RPMI8226 (cell line): Measurements from ENCODE around the gene GDF7.
A peak's percentile ranks its signal among the peaks of the same experiment; 100 is the strongest.

Experiments
- DNase-seq: peaks from one replicate; pipeline ENCODE4 v3.0.0-alpha.2; 2015

The GDF7 gene

DNA sequence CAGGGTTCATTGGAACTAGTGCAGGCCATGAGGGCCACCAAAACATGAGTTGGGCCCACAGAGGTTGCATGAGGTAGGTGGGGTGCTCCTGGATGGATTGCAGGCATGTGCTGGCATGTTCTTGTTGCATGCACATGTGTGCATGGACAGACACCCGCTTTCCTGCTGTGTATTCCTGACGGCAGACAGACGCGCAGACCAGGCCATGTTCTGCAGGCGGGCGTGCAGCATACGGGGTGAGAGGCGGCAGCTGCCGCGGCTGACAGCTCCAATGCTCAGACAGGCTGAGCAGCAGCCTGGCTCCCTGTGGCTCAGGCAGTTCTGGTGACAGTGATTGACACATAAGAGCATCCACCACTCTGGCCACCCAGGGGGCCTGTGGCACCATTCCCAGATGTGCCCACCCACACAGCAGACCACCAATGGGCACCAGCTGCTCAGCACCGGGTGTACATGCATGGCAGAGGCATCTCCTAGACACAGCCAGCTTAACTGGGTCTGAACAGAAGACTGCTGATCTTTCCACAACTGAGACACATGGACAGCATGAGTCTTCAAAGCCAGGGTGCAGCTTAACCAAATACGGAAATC is 37.3 kb upstream of the GDF7 start:
- DNase-seq = no peak

DNA sequence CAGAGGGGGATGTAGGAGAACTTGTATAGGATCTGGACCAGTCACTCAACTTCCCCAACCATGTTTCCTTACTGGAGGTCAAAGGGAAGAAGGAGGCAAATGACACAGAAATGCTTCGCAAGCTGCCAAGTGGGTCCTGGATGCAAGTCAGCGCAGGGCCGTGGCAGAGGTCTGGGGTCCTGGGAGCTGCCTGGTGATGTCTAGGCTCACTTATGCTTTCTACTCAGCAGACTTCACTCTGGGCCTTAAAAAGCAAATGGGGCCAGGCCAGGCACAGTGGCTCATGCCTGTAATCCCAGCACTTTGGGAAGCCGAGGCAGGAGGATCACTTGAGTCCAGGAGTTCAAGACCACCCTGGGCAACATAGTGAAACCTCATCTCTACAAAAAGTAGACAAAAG is 36.0 kb upstream of the GDF7 start:
- DNase-seq = no peak

DNA sequence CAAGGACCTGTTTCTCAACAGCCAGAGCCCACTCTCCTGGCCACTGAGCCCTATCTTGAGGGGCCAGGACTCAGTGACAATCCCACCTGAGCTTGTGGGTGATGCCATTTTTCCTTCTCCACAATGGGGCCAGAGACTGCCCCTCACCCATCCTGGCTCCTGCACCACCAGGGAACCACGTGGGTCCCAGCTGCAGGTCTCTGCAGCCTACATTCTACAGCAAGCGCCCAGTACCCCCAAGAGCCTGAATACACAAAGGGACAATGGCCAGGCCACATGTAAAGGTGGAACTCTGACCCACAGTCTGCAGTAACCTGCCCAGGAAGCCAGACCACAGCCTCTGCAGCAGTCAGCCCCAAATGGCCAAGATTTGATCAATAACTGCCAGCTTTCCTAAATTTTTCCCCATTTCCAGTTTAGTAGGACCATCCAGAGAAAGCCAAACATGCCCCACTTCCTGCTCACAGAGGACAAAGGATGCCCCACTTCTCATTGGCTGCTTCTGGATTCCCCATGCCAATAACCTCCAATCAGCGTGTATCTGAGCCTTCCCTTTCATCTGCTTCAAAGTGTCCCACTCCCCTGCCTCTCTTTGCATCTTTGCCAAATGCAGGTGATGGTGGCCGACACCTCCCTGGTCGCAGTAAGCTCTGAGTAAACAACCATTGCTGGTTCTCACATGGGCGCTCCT is 35.2 kb upstream of the GDF7 start:
- DNase-seq = no peak

DNA sequence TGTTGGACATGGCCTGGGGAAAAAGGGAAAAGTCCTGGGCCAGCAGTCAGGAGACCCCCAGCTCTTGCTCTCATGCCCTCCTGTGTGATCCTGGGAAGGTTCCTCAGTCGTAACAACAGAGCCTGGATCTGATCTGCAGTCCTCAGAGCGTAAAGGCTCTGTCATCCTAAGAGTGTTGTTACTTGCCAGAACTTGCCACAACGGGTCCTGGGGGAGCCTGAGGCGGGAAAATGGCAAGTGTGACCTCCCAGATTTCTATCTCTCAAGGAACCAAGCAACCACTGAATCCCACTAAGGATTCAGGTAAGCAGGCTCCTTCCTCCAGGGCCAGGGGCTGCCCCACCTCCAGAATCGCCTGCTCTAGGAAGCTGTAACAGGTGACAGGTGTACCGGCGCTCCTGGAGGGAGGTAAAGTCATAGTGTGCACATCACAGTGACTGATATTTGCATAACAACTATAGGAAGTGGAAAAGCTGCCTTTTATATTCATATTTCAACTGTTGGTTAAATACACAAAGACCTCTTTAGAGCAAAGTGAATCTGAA is 34.4 kb upstream of the GDF7 start:
- DNase-seq = no peak

DNA sequence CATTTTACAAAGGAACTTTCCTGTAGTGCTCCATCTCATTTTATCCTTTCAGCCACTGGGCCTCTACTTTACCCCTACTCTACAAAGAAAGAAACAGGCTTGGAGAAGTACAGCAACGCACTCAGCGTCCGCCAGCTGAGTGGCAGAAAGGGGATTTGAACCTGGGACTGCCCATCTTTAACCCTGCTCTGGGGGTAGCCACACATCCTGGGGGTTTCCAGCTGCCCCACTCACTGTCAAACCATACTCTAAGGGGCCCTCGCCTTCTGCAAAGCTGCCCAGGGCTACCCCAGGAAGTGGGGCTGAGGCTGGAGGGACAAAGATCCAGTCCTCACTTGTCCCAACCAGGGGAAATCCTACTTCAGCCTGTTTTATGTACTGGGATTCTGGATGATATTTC is 33.9 kb upstream of the GDF7 start:
- DNase-seq = no peak

DNA sequence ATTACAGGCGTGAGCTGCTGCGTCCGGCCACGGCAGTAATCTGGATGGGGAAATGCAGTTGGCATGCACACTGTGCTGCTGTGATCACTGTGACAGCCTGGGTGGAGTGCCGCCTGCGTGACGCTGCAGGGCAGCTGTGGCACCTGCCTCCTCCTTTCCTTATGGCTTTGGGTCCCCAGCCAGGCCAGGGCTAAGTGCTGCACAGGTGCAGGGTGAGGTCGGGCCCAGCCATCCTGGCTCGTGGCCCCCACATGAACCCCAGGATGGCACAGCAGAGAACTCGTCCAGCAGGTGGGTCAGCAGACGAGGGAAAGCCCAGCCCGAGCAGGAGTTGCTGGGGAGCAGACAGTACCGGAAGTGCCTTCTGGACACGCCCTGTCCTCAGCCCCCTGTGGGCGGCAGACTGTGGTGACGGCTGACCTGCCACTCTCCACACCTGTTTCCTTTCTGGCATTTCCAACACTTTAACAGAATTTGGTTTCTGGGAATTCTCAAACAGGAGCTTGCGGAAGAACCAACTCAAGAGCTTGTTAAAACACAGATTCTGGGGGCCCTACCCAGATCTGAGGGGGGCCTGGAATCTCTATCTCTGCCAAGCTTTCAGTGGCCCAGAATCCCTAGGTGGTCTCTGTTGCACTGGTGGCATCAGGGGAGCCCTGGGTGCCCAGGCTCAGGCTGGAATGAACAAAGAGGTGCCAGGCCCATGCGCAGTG is 33.0 kb upstream of the GDF7 start:
- peak; percentile 92 for DNase-seq

DNA sequence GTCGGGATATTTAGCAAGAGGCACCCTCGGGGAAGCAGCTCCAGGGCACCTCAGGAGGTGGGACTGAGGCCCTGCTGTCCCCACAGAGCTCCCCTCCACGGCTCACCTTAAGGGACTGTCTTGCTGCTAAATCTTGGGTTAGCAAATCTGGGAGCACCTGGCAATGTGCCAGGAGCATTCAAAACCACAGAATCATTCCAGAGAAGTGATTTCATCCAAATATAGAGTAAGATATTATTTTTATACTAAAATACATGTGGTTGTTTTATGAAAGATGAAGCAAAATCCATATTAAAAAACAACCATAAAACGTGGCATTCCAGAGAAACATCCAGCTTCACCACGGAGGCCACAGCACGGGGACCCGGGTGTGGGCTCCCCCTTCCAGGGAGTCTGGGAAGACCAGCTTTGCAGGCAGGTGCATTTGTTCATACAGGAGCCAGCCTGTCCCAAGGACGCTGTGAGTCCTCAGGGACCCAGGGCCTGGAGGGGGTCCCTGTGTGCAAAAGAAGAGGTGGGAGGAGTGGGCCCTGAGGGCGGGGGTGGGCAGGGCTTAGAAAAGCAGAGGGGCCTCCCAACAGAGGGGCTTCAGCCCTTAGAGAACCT is 32.3 kb upstream of the GDF7 start:
- DNase-seq = peak; percentile 17

DNA sequence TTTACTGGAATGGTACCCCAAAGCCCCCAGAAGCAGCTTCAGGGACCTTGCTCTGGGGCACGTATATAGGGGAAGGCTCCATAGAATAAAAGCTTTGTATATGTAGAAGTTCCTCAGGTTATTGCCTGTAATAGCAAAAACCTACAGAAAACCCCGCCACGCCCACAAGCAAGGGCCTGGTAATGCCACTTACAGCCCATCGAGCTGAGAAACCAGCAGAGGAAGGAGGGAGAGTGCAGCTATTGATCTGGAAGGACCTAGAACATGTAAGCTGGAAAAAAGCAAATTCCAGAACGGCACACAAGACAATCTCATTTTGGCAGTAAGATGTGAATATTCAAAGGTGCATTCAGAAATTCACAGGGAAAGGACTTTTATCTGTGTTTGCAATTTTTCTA is 31.8 kb upstream of the GDF7 start:
- DNase-seq = no peak

DNA sequence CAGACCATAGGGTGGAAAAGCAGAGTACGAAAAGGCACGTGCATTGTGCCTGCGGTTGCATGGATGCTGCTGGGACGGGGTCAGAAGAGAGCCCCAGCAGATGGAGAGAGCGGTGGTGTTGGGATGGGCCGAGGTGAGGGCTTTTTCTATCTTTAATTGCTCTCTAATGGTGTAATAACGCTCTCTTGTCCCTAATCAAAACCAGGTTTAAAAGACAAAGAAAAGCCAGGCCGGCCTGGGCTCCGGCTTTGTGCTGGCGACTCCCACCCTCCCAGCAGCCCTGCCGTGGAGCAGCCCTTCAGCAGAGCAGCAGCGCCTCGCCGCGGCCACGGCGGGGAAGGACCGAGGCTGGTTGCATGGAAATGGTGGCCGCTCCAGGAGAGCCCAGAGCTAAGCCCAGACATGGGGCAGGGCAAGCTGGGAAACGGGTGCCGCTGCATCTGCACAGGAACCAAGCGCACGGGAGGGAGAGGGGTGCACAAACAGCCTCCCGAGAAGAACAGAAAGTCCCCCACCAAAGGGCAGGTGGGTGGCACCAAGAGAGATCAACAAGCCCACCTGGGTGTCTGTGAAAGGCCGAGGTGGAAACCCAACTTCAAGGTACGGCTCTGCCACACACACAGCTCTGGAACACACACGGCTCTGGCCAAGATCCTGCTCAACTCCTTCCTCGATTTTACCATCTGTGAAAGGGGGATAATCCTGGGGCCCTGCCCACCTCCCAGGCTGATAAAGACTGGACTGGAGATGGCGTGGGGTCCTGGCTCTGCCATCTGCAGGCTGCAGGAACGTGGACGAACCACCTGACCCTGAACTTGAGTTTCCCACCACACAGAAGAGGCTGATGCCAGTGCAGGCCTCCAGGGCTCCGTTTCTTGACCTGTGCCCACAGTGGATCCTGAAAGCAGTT is 31.0 kb upstream of the GDF7 start:
- peak; percentile 58 for DNase-seq

DNA sequence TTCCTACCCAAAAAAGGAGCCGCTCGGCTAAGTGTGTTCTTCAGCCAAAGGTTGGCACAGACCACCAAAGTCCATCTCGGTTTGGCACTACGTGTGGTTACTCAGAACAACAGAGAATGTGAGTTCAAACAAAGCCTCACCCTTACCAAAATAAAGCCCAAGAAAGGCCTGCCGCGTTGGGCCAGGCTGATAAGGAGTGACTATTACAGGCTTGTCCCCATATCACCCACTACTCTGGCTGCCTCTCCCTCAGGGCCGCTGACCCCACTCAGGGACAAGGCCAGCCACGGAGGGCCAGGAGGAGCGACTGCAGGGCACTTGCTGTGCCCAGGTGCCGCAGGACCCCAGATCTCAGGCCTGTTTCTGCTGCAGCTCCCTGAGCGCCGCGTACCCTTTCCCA is 29.8 kb upstream of the GDF7 start:
- no peak for DNase-seq

DNA sequence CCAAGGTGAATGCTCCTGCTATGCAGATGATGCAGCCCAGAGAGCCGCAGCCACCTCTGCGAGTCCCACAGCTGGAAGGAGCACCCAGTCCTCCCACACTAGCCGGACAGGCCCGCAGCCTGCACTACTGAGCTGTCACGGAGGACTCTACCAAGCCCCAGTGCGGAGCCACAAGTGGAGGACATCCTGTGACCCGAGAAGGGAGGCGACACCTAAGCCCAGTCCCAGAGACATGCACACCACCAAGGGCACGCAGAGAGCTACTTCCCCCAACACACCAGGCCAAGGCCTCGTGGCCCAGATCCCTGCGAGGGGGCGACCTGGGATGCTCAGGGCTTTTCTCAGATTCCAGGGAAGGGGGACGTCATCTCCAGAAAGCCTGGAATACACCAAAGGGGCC is 28.9 kb upstream of the GDF7 start:
- DNase-seq = no peak

DNA sequence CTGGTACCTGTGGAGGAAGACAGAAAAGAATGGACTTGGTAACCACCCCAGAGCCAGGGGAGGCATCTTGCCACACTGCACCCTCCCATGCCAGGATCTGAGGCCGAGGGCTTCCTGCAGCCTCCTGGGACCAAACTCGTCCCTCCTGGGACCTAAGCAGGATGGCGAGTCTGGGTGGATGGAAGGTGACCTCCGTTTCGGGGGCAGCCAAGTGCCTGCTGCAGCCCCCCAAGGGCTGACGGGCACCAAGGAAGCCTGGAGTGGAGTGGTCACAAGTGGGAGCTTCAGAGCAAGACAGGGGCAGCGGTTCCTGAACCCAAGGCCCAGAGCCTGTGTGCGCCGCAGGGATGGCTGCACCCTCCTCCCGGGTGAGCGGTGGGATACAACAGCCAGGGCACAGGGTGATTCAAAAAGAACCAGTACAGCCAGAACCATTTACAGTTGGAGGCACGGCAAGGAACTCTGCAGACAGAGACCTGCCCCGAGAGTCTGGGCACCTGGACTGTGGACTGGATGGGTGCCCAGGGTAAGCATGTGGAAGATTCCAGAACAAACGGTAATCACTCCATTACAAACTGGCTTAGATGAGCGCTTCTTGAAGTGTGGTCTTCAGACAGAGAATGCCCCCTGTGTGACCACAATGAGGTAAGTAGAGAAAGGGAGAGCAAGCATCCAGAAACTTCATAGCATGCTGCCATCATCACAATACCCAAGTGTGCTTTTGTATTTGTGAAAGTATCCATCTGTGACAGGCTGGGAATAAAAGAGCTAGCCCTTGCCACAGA is 28.1 kb upstream of the GDF7 start:
- DNase-seq = no peak

DNA sequence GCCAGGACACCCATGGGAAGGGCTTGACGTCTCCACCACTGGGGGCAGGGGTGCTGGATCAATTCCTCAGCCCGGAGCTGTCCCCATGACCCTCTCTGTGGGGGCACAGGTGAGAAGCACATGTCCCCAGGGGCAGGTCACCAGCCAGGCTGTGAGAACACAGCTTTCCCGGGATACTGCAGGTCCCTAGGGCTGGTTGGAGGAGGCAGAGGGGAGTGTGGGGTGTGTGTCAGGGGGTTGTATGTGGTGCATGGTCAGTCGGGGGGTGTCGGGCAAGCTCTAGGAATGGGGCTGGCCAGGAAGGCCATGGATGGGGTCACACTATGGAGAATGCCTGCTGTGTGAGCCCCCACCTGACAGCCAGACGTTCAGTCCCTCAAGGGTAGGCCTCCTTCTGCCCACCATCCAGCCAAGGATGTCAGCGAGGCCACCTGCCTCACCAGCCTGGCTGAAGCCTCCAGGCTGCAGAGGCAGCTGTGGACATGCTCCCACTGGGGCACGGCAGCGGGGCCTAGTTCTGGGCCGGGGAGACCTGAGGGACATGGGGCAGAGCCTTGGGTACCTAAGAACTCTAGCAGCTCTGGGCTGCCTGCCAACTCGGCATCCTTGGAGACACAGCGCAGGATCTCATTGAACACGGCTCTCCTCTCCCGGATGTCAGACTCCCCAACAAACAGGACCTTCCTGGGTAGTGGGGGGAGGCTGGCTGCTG is 26.4 kb upstream of the GDF7 start:
- DNase-seq = no peak

DNA sequence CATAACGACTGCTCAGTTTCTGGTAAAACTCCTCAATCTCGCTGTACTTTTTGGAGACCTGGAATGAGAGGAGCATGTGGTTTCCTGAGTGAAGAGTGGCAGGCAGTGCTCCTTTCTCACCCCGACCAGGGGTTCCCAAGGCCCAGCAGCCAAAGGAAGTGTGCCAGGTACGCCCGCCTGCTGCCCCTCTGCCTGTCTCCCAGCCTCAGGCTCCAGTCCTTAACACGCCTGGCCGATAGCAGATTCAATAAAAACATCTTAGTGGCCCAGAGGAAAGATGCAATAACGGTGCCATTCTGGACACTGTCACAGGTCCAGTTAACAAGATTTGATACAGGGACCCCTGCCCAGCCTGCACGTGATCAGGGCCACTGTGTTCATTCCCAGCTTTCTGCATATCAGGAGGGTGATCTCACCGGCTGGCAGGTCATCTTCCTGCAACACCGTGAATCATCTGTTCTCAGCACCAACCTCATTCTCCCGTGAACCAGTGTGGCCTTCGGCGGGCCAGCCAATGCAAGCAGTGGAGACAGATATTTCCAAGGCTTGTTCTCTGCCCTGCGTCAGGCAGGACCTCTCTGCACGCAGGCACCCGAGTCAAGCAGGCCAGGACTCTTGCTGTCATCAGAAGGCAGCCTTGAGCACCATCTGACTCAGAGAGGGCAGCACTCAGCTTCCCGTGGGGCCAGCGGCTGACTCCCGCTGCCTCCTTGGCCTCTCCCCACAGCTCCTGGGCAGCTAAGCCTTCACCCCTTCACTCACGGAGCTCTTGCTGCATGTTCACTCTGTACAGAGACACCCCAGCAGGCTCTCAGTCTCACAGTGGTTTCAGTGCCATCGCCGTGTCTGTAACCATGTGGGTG is 25.6 kb upstream of the GDF7 start:
- no peak for DNase-seq

DNA sequence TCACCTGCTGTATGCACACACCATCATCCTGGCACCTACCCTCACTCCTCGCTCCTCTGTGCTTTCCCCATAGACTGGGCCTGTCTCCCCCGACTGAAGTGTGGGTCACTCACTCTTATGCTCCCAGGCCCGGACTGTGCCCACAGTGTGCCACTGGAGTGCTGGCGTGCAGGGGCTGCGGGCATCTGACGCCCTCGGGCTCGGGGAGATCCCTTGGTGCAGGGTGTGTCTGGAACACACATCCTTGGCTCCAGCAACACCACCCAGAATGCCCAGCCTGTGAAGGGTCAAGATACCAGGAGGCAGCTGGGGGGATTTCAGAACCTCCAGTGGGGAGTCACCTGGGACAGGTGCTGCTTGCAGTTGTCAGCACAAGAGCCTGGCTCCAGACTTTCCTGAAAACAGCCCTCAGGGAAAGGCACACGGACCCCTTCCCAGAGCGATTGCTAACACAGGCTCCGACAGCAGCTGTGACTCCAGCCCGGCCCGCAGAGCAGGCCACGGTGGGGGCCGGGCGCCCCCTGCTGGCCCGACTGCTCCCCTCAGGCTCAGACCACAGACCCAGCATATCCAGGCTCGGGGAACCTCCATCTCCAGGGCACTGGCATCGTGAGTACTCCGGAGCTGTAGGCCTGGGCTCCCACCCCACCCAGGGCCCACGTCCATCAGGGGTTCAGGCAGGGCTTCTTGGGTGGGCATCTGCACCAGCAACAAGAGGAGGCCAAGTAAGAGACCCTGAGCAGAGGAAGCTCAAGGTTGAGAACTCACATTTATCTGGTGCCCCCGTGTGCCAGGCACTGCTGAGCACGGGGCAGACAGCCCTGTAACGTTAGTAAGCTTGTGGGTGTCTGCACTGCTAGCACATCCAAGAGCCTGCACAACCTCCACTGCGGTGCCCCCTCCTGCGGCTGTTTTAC is 24.6 kb upstream of the GDF7 start:
- DNase-seq = peak; percentile 83

DNA sequence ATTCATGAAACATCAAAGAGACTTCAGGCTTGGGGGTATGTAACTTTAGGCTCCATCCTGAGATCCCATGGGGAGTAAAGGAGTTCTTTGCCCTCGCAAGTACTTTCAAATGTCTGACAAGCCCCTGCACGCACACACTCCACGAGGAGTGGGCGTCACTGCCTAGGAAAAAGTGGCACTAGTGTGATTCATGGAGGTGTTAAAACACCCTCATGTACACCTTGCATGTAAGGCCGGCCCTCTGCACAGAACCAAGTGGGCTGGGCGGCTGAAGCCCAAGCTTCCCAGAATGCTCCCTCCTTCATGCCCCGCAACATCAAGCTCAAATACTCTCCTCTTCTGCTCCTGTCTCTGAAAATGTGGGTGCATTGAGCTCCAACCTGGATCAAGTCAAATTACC is 23.9 kb upstream of the GDF7 start:
- no peak for DNase-seq

DNA sequence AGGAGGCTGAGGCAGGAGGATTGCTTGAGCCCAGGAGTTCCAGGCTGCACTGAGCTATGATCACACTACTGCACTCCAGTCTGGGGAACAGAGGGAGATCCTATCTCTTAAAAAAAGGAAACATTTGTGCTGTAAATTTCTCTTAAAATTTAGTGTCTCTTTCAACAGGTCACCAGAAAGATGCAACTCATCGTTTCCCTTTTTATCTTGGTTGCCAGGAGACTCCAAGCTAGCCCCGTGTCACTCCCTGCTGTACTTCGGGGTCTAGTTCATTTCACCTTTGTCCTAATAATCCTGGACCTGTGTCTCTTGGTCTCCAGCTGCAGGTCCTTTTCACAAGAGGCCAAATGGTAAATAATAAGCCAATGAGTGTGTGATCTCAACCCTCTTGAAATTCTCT is 23.1 kb upstream of the GDF7 start:
- no peak for DNase-seq

DNA sequence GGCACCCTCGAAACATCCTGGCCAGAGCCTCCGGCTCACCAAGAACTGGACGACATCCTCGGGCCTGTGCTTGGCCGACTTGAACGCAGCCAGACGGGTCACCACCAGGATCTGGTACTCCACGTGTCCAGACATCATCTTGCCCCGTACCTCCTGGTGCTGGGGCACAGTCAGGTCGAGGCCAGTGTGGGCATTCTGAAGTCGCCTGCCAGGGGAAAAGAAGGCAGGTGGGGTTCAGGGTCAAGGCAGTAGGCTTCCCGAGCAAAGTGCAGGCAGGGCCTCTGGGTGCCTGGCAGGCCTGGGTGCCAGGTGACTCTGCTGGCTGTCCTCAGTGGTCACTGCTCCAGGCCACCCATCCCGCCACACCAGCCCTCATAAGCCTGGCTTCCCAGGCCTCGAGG is 21.6 kb upstream of the GDF7 start:
- DNase-seq = no peak

DNA sequence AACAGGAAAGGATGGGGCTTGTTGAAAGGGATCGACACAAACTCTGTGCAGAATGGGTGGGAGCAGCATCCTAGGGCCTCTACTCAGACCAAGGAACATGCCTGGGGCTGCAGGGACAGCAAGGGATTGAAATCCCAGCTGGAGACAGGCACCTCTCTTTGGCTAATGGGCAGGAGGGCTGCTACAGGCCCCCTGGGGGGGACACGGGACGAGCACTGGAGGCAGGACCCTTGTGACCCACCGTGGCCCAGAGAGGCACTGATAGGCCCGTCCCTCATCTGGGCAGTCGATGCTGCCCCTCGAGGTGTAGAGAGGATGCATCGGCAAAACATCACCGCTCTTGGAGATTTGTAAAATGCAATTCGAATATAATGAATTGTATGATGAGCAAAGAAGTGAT is 21.2 kb upstream of the GDF7 start:
- no peak for DNase-seq
